Measurements from ENCODE around the gene KRTAP10-11.
"Not testable (repeated sequence)": the region's sequence is repeated elsewhere in the genome, so short reads cannot be mapped to it uniquely, and the experiment has no call there.

The KRTAP10-11 gene

DNA sequence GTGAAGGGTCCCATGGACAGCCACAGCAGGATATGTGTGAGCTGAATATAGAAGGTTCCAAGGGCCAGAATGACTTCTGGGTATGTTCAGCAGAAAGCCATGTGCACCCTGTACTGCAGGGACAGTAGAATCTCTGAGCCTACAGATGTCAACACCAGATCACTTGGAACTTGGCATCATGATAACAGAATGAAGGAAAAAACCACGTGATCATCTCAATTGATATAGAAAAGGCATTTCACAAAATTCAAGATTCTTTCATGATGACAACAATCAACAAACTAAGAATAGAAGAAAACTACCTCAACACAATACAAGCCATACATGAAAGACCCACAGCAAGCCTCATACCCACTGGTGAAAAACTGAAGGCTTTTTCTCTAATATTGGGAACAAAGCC is 21.4 kb downstream of the KRTAP10-11 start:
- DNase-seq = no peak

DNA sequence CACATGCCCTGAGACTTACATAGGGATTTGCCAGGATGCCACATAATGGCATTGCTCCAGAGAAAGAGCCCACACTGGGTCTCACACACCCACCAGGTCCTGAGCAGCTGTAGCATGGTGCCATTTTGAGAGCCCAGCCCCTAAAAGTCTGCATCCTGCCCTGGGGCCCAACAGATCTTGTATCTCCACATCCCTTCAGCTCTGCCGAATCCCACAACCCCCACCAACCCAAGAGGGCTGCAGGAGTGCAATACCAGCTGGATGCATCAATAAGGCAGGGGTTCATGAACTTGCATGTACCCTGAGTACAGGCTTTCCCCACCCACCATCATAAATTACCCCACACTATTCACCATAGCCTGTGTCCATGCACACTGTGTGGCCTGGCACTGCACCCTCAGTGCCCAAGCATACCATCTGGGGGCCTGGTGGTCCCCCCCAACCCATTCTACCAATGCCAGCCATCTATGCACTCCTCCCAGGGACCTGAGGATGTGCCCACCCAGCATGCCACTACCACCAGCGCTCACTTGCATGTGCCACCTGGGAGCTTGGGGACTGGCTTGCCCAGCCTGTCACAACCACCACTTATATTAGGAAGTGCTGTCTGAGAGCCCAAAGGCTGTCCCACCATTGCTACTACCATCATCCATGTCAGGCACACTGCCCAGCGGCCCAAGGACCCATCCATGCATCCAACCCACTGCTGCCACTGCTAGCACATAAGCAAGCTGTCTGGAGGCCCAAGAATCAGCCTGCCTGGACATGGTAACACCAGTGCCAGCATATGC is 24.6 kb downstream of the KRTAP10-11 start:
- DNase-seq = no peak

DNA sequence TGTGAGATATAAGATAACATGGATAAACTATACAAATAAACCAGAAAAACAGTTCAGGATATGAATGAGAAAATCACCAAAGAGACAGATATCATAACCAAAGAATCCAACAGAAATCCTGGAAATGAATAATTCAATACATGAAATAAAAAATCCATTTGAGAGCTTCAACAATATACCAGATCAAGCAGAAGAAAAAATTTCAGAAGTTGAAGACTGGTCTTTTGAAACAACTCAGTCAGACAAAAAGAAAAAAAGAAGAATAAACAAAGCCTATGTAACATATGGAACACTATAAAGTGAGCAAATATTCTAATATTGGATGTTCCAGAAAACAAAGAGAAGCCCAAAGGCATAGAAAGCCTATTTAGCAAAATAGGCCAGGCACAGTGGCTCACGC is 25.7 kb downstream of the KRTAP10-11 start:
- DNase-seq = no peak

DNA sequence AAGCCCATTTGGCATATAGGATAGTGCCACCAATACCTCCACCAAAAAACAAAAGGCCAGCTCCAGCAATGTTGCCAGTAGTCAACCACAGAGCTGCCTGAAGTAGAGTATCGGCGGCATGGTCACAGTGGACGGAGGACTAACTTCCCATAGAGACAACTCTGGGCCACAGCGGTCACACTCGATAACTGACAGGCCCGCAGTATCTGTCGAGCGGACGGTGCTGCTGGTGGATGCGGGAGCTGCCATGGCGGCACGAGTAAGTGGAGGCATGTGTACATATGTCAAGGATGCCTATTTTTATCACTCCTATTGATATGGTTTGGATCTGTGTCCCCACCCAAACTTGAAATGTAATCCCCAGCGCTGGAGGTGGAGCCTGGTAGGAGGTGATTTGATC is 31.7 kb downstream of the KRTAP10-11 start:
- DNase-seq = no peak

DNA sequence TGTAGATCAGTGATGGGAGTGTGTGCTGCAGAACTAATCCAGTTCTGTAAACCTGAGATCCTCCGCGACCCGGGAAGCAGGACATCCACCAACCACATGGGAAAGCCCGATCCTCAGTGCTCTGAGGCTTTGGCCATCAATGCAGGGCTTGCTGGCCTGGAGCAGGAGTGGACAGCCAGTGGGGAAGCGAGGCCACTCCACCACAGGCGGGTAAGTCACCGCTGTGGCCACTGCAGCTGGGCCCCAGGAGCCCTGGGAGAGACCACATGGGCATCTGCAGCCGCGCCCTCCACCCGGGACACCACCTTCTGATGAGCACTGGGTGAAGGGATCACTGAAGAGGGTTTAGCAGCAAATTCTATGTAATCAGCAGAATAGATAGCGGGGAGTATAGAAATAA is 34.9 kb downstream of the KRTAP10-11 start:
- no peak for DNase-seq

DNA sequence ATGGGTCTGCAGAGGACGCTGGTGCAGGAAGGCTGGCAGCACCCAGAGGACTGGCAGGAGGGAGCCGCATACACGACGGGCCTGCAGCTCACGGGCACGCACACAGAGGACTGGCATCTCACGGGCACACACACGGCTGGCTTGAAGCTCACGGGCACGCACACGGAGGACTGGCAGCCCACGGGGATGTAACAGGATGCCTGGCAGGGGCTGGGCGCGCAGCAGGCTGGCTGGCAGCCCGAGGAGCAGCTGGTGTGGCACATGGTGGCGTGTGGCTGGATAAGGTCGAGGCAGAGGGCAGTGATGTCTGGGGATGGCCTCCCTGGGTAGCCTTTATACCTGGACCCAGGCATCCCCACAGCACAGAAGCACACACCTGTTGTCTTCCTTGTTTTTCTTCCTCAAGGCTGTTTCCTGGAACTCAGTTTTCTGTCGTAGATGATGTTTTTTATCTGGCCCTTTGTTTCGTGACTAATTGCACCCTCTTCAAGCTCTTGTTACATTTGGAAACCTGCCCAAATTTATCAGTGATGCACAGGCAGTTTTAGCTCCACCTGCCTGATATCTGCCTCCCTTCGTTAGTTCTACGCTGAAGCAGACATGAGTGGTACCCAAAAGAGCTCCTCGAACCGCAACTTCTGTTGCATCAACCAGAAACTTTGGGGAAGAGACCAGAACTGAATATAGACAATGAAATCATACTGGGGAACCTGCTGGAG is 35.8 kb downstream of the KRTAP10-11 start, which contains the start of gene KRTAP12-1:
Gene KRTAP12-1 (minus strand): TSS at position 303 of the 719 bp plus-strand sequence. CDS start 40 bp downstream, at position 263.
- DNase-seq = no peak

DNA sequence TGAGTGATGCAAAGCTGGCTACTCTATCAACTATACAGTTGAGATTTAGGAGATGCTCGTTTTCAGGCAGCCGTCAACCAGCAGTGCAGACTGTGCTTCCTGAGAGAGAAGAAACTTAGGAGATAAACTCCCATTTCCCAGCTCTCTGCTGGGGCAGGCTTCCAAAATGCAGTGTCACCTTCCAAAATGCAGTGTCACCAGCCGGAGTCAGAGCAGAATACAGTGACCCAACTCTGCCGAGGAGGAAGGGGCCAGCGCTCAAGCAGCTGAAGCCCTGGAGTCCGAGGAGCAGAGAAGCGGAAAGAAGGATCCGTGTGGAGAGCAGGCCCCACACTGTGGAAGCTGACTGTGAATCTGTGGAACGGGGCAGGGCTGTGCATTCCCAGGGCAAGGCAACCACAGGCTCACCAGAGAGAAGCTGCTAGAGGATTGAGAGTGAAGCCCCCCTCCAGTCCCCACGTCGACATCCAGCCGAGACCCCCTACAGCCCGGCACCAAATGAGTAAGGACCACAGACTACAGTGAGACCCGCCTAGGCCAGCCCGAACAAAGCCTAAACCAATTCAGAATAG is 36.5 kb downstream of the KRTAP10-11 start:
- no peak for DNase-seq

DNA sequence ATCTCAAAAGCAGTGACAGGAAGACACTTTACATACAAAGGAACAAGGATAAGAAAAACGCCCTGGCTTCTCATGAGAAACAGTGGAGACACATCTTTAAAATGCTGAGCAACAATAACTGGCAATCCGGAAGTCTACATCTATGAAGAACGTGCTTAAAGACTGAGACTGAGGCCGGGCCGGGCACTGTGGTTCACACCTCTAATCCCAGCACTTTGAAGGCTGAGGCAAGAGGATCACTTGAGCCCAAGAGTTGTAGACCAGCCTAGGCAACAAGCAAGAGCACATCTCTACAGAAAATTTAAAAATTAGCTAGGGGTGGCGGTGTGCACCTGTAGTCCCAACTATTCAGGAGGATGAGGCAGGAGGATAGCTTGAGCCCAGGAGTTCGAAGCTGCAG is 37.9 kb downstream of the KRTAP10-11 start:
- no peak for DNase-seq

DNA sequence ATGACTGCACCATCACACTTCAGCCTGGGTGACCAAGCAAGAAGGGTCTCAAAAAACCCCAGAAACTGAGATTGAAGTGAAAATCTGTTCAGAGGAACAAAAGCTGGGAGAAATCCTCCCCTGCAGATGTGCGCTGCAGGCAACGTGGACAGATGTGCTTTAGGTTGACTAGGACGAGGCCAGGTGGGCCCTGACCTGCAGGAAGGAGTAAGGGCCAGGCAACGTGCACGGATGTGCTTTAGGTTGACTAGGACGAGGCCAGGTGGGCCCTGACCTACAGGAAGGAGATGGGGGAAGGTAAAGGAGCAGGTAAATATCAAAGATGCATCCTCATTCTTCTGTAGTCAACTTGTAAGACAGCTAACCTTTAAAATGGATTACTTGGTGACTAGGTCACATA is 38.3 kb downstream of the KRTAP10-11 start:
- DNase-seq = no peak

DNA sequence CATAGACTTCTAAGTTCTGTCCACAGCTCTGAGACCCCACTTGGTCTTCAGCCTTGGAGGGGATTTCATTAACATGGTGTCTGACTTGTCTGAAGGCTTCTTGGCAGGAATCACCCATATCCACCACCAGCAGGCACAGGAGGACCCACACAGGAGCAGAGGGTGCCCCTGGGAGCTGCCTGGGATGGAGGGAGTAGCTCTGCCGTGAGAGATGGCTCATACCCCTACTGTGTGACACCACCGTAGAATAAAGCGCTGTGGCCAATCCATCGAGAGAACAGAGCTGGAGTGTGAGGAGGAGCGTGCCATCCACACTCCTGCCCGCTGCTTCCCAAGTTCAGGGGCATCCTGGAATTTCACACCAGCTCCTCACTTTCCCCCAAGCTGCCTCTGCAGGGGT is 38.8 kb downstream of the KRTAP10-11 start:
- not testable (repeated sequence) for DNase-seq

DNA sequence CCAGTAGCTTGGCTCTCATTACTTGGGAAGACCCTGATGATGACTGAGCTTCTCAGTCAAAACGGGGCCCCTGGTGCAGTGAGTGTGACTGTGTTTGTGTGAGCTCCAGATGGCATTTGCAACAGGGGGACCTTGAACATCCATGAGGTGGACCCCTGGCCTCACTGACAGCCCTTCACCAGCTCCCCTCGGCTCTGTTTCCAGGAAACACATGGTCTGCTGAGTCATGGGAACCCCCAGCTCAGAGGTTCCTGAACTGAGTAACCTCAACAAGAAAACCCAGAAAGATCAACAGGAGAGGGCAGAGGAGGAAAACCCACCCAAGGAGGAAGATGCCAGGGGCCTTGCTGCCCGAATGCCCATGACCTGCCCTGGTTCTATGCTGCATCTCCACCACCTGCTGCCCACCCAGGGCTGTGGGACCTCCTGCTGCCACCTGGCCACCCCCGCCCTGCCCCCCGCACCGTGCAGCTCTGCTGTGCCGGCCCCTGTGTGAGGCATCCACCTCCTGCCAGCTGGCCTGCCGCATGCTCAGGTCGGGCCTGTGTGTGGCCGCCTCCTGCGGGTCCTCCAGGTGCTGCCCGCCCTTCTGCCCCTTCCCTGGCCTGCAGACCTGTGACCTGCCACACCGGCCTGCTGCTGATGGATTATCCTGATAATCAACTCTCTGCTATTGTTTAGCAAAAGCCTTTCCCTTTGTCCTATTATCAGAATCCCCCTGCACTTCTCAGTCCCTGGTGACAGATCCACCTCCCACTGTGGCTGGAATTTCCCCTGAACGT is 40.0 kb downstream of the KRTAP10-11 start:
- no peak for DNase-seq

DNA sequence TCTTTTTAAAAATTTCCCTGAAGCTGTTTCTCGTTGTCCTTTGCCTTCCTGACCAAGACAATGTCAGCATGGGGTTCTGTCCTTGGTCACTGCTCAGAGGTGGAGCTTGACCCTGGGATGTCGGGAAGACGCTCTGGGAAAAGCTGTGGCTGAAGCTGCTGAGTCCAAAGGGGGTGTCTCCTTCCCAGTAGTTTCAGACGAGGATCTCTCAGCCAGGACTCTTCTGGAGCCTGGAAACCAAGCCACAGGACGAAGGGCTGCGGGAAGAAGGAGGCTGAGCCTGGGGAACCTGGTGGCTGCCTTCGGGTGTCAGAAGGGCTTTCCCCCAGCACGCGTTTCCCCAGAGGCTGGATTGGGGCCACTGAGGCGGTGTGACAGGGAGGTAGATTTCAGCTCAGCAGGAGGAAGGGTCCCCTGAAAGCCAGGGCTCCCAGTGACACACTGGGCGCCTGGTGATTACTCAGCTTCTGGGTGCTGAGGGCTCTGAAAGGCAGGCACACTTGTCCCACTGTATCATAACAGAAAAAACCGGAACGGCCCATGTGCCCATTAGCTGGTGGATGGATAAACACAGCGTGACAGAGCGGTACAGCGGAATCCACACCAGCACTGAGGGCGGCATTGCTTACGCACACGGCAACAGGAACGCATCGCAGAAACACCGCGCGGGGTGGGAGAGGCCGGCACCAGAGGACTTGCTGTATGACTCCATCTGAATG is 40.8 kb downstream of the KRTAP10-11 start:
- DNase-seq = no peak

DNA sequence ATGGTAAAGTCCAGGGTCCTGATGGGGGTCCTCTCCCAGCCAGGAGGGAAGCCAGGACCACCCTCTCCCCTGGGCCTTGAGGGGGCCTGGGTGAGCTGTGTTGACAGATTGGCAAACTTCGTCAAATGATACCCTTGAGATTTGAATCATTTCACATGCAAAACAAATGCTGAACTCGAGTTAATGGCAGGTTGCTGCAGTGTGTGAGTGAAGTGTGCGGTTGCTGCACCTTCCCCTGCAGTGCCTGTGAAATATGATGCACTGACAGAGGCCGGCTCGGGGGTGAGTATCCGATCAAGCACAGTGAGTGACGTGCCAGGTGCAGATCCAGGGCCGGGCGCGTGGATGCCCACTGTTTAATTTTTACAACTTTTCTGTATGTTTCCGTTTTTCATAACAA is 41.5 kb downstream of the KRTAP10-11 start:
- no peak for DNase-seq

DNA sequence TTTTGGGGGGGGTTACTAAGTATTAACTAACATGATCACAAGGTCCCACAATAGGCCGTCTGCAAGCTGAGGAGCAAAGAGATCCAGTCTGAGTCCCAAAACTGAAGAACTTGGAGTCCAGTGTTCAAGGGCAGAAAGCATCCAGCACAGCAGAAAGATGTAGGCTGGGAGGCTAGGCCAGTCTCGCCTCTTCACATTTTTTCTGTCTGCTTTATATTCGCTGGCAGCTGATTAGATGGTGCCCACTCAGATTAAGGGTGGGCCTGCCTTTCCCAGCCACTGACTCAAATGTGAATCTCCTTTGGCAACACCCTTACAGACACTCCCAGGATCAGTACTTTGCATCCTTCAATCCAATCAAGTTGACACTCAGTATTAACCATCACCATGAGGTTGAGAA is 43.5 kb downstream of the KRTAP10-11 start:
- not testable (repeated sequence) for DNase-seq

DNA sequence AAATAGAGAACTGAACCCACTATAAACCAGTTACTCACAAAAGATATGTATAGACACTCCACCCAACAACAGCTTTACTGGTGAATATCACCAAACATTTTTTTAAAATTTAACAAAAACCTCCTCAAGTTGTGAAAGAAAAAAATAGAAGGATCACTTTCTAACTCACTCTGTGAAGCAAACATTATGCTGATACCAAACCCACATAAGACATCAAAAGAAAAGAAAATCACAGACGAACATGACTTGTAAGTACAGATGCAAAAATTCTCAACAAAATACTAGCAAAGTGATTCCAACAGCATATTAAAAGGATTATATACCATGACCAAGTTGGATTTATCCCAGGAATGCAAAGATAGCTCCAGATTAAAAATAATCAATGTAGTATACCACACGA is 45.5 kb downstream of the KRTAP10-11 start:
- no peak for DNase-seq

DNA sequence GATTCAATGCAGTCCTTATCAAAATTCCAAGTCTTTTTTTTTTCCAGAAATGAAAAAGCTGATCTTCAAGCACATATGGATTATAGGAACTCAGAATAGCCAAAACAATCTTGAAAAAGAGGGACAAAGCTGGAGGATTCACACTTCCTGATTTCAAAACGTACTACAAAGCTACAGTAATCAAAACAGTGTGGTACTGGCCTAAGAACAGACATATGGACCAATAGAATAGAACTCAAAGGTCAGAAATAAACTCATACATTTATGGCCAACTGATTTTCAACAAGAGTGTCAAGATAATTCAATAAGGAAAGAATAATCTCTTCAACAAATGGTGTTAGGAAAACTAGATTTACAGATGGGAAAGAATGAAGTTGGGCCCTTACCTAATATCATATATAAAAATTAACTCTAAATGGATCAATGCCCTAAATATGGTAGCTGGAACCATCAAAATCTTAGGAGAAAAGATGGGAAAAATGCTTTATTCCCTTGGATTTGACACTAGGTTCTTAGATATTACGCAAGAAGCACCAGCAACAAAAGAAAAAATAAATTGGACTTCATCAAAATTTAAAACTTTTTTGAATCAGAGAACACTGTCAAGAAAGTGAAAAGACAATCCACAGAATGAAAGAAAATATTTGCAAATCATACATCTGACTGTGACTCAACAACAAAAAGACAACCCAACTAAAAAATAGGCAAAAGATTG is 46.7 kb downstream of the KRTAP10-11 start:
- DNase-seq = no peak

DNA sequence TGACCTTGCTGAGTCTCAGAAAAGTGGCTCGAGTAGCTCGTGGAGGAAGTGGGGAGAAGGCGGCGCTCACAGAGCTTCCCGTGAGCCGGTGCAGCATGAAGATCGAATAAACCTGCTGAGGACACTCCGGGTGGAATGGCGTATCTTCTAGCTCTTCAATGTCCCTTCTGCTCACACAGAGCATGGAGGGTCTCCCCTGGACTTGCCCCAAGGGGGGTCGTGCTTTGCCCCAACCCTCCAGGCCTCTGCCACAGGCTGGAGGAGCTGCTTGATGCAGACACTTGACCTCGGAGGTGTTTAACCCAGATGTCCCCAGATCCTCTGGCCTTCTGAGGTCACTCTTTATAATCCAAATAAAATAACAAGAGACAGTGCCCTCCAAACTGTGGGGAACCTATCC is 48.6 kb downstream of the KRTAP10-11 start:
- no peak for DNase-seq

DNA sequence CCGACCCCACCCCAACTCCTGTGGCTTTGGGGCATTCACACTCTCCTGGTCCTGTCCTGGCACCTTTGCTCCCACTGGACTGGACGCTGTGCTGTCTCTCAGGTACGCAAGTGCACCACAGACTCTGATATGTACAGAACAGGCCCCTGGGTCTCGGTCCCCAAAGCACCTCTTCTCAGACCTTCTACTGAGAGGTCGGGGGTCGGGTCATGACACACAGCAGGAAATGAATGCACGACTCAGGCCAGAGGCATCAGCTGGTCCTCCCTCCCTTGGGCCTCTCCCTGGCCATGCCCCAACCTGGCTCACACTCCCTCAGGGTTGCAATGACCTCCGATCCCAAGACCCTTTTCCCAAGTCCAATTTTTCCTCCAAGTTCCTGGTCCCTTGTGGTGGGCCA is 49.0 kb downstream of the KRTAP10-11 start:
- DNase-seq = no peak

DNA sequence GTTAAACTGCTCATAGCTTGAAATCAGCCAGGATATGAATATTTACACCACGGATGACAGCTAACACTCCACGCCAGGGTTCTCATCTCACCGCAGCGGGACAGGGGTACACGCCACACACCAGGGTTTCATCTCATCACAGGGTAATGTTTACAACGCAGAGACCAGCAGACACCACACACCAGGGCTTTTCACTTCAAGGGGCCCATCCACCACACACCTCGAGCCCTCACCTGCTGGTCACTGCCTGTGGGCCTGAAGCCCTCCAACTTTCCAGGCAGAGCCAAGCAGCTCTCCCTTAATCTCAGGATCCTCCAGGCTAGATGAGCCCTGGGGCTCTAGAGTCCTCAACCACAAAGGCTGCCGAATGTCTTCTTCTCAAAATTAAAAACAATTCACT is 49.4 kb downstream of the KRTAP10-11 start:
- DNase-seq = no peak

DNA sequence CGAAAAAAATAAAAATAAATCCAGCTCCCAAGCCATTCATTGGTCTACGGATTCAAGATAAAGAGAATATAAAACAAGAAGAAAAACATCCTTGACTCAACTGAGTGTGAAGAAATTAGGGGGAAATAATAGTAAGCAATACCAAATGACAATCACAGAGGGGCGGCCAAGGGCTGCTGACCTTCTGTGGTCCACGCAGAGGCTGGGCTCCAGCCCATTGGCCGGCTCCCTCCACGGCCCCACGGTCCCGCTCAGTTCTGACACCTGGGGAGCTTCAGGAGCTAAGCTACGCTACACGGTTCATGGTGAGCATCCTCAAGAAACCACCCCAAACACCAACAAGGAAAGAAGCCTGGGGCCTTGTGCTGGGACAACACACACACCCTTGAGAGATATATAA is 50.4 kb downstream of the KRTAP10-11 start:
- DNase-seq = no peak
